Measurements from ENCODE around the gene WLS.

WLS gene

GRCh38 chr1:68085752-68086151 lies 146.6 kb downstream of the WLS start:
- DNase-seq (ENCODE audit: low read depth), result no peak

- no peak for DNase-seq (ENCODE audit: low read depth)
Observed at GRCh38 chr1:68083686-68084085, 148.6 kb downstream of the WLS start.

DNA sequence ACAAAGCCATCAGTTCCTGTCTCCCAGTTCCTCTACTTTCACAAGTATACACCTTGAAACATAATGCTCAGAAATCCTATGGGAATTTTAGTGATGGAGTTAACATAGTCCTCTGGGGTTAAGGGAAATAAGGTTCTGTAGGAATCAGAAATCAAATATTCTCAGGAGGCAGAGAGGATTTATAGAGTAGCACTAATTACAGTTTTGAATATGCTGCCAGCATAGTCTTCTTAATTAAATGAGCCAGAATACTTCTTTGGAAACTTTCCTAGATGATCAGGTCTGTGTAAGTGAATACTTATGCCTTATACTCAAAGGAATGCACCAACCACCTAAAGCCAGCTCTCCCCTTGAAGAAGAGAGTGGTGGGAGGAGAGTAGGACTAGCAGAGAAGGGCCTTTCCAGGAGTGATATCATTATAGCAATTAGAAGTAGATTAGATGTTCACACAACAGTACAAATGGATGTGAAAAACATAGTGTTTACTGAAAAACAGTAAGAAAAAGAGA lies 150.5 kb downstream of the WLS start:
- no peak for DNase-seq (ENCODE audit: low read depth)

DNA sequence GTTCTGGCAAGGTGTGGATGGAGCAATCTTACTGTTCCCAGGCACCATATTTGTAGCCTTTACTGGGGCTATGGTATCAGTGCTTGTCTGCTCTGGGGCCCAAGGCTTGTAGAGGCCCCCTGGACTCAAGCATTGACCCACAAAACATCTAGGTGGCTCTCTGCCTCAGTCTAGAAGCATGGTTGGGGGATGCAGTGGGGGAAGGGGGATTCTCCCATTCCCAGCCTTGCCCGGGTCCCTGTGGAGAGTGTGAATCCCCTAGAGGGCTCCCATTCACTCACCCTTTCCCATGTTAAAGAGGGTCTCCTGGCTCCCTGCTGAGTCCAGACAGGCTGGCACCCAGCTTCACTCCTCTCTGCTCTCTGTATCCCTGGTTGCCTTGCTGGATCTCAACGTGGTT lies 153.7 kb downstream of the WLS start:
- DNase-seq (ENCODE audit: low read depth), result no peak

All from activated T-cell treated with anti-CD3 and anti-CD28 coated beads for 1 hour (primary cell).